Retinal pigment epithelial cell (primary cell): ENCODE measurements around the gene RAN.
"Not testable (repeated sequence)": the region's sequence is repeated elsewhere in the genome, so short reads cannot be mapped to it uniquely, and the experiment has no call there.

ENCODE experiments used
- DNase-seq: peaks from one replicate; pipeline ENCODE4 v3.0.0-alpha.2; 2010; ENCODE audit warnings: low read depth
- H3K4me3 ChIP-seq: 2 replicates; pipeline ENCODE4 v1.5.1; 2011; ENCODE audit warnings: mild to moderate bottlenecking, low read length, control low read depth, moderate library complexity
- CTCF ChIP-seq: conservative IDR thresholded peaks from 2 replicates; pipeline ENCODE4 v1.5.1; 2011; ENCODE audit warnings: low read depth, low read length, control low read depth, inconsistent platforms

Gene RAN

GRCh38 chr12:130879781-130880389, 8.0 kb downstream of the RAN start:
- no peak for TF ChIP-seq CTCF
- DNase-seq = no peak
- no peak overlapping the region for H3K4me3 ChIP-seq

GRCh38 chr12:130880411-130880885, 8.6 kb downstream of the RAN start:
- DNase-seq = no peak
- H3K4me3 ChIP-seq = no peak overlapping the region
- TF ChIP-seq CTCF = no peak

GRCh38 chr12:130881046-130881445, 9.2 kb downstream of the RAN start:
- H3K4me3 ChIP-seq = no peak overlapping the region
- DNase-seq = no peak
- TF ChIP-seq CTCF = no peak

- no peak for TF ChIP-seq CTCF
- no peak overlapping the region for H3K4me3 ChIP-seq
- no peak for DNase-seq
These were observed 9.7 kb downstream of the RAN start for GRCh38 chr12:130881548-130881947.

- not testable (repeated sequence) for DNase-seq, H3K4me3 ChIP-seq
These were observed 15.3 kb downstream of the RAN start for GRCh38 chr12:130887190-130887589.

GRCh38 chr12:130904064-130904463, 32.2 kb downstream of the RAN start:
- TF ChIP-seq CTCF = no peak
- DNase-seq = no peak
- H3K4me3 ChIP-seq = no peak overlapping the region

GRCh38 chr12:130904936-130905455, 33.1 kb downstream of the RAN start:
- H3K4me3 ChIP-seq, DNase-seq: not testable (repeated sequence)

GRCh38 chr12:130909111-130909510, 37.2 kb downstream of the RAN start:
- H3K4me3 ChIP-seq = no peak overlapping the region
- DNase-seq = no peak
- TF ChIP-seq CTCF = no peak
